GM12878 (cell line): ENCODE data around the gene AP4B1. TPM values are rescaled to one million over a fixed set of nuclear protein-coding genes. Genes with fewer than 3 reads are reported as not detected.

Source experiments
- ATAC-seq: fragments of 200-7000 bp; cut with Tn5 transposase; 3 replicates; pipeline ENCODE4 v1.9.1; 2020; ENCODE audit warnings: mild to moderate bottlenecking, moderate library complexity
- BruUV-seq: library from RNA; stranded (reverse); fragments of 400-500 nt; replicated peaks from 2 replicates; lab custom pipeline; 2021; lab: Mats Ljungman, UMichigan
- CTCF ChIA-PET: fragments of 300-600 bp; sonication (Branson Sonifier 250); formaldehyde crosslinking; extraction: SDS; loops from one replicate; lab custom pipeline; 2021; ENCODE audit warnings: inconsistent platforms; lab: Yijun Ruan, JAX
- POLR2A ChIA-PET: fragments of 350-600 bp; formaldehyde crosslinking; extraction: SDS; loops from one replicate; lab custom pipeline; 2021; ENCODE audit warnings: inconsistent platforms; lab: Charles Lee
- RAD21 ChIA-PET: fragments of 300-600 bp; sonication (Branson Sonifier 250); formaldehyde crosslinking; loops from one replicate; lab custom pipeline; 2023; ENCODE audit warnings: antibody characterized with exemption; ENCODE audit not compliant: unreplicated experiment; lab: Charles Lee
- SMC1A ChIA-PET: fragments of 300-600 bp; sonication (Branson Sonifier 250); formaldehyde crosslinking; loops from one replicate; lab custom pipeline; 2023; ENCODE audit not compliant: unreplicated experiment, uncharacterized antibody; lab: Charles Lee
- DNase-seq: peaks from one replicate; pipeline ENCODE4 v3.0.0-alpha.2; 2011; ENCODE audit warnings: low read depth, low spot score
- FAIRE-seq: peaks from 3 replicates; lab custom pipeline; 2011; peaks lifted over from hg19 to GRCh38; lab: Jason Lieb, UNC
- H2AFZ ChIP-seq: 2 replicates; pipeline ENCODE4 v1.6.0; 2011; ENCODE audit warnings: low read depth, low read length, control low read depth; ENCODE audit not compliant: control insufficient read depth
- H3K27ac ChIP-seq: 2 replicates; pipeline ENCODE4 v1.5.1; 2011; ENCODE audit warnings: control low read depth; ENCODE audit not compliant: control insufficient read depth, insufficient read depth
- H3K27me3 ChIP-seq, 2 experiments: replicated peaks in 1 of 2; 2 replicates each; pipeline versions ENCODE4 v1.6.0 to v1.6.1; 2011; ENCODE audit warnings: low read length in 1 of 2; ENCODE audit not compliant: control insufficient read depth in 2 of 2, insufficient read depth in 2 of 2
- H3K36me3 ChIP-seq, 2 experiments: 2 replicates each; pipeline ENCODE4 v1.5.1; 2011; ENCODE audit warnings: low read length in 1 of 2; ENCODE audit not compliant: control insufficient read depth in 2 of 2, insufficient read depth in 2 of 2
- H3K4me1 ChIP-seq: 2 replicates; pipeline ENCODE4 v1.6.1; 2011; ENCODE audit warnings: mild to moderate bottlenecking, low read length, moderate library complexity, mixed read lengths; ENCODE audit not compliant: control insufficient read depth, insufficient read depth
- H3K4me2 ChIP-seq: 2 replicates; pipeline ENCODE4 v1.6.0; 2011; ENCODE audit warnings: control low read depth; ENCODE audit not compliant: control insufficient read depth, insufficient read depth
- H3K4me3 ChIP-seq: fragments of 200-600 bp; sonication (generic); 2 replicates; pipeline ENCODE4 v1.5.1; 2016
- H3K79me2 ChIP-seq: 2 replicates; pipeline ENCODE4 v1.6.0; 2011; ENCODE audit warnings: low read length; ENCODE audit not compliant: control insufficient read depth, insufficient read depth
- H3K9ac ChIP-seq: 2 replicates; pipeline ENCODE4 v1.8.0; 2011; ENCODE audit warnings: low read length, control low read depth, mixed read lengths; ENCODE audit not compliant: control insufficient read depth, insufficient read depth
- H3K9me3 ChIP-seq: replicated peaks from 3 replicates; pipeline ENCODE4 v1.5.1; 2011; ENCODE audit warnings: mild to moderate bottlenecking, low read length; ENCODE audit not compliant: control insufficient read depth, insufficient read depth
- H4K20me1 ChIP-seq: 2 replicates; pipeline ENCODE4 v1.6.0; 2011; ENCODE audit not compliant: control insufficient read depth, insufficient read depth
- BACH1 ChIP-seq: fragments of 450-650 bp; IDR thresholded peaks from 2 replicates; pipeline ENCODE4 v1.6.1; 2017; ENCODE audit warnings: mild to moderate bottlenecking, borderline replicate concordance
- CBFB ChIP-seq: IDR thresholded peaks from 2 replicates; pipeline ENCODE4 v1.6.1; 2016; ENCODE audit warnings: antibody characterized with exemption, low read depth
- CBX3 ChIP-seq: fragments of 200-600 bp; sonication (generic); IDR thresholded peaks from 2 replicates; pipeline ENCODE4 v1.6.1; 2016; ENCODE audit warnings: low read depth, borderline replicate concordance
- CEBPB ChIP-seq, 2 experiments: fragments of 150-350 bp in 1 of 2; IDR thresholded peaks; 2 replicates each; pipeline ENCODE4 v1.6.1; 2012 to 2014; ENCODE audit warnings: low read depth in 2 of 2, low read length in 2 of 2, borderline replicate concordance in 1 of 2, inconsistent platforms in 1 of 2
- EP300 ChIP-seq, 2 experiments: fragments of 150-350 bp in 1 of 2; IDR thresholded peaks; 2 replicates each; pipeline ENCODE4 v1.6.1; 2011 to 2012; ENCODE audit warnings: low read depth in 2 of 2, low read length in 2 of 2, borderline replicate concordance in 1 of 2, improper control_type of control experiment in 1 of 2, inconsistent platforms in 1 of 2; ENCODE audit not compliant: control insufficient read depth in 1 of 2
- GABPA ChIP-seq: IDR thresholded peaks from 2 replicates; pipeline ENCODE4 v1.6.1; 2014; ENCODE audit warnings: antibody characterized with exemption, low read depth, mild to moderate bottlenecking, inconsistent platforms
- KDM1A ChIP-seq: fragments of 200-600 bp; sonication (generic); IDR thresholded peaks from 2 replicates; pipeline ENCODE4 v1.6.1; 2016; ENCODE audit warnings: borderline replicate concordance
- MTA3 ChIP-seq: IDR thresholded peaks from 2 replicates; pipeline ENCODE4 v1.6.1; 2012; ENCODE audit warnings: low read length, inconsistent platforms, borderline replicate concordance
- SIN3A ChIP-seq: IDR thresholded peaks from 2 replicates; pipeline ENCODE4 v1.6.1; 2012; ENCODE audit warnings: low read depth, low read length, improper control_type of control experiment
- STAT3 ChIP-seq: IDR thresholded peaks from 2 replicates; pipeline ENCODE4 v1.6.1; 2011; ENCODE audit warnings: low read depth, low read length, improper control_type of control experiment
- ZNF207 ChIP-seq: fragments of 450-650 bp; IDR thresholded peaks from 2 replicates; pipeline ENCODE4 v1.6.1; 2014; ENCODE audit warnings: antibody characterized with exemption, mild to moderate bottlenecking, borderline replicate concordance
- ZNF384 ChIP-seq: IDR thresholded peaks from 2 replicates; pipeline ENCODE4 v1.6.1; 2012; ENCODE audit warnings: low read depth, mild to moderate bottlenecking, low read length, improper control_type of control experiment, borderline replicate concordance
- WGBS: methylation state at CpG from one replicate; pipeline ENCODE4 v1.1.6; 2016; ENCODE audit warnings: low lambda C conversion rate; ENCODE audit not compliant: insufficient replicate concordance, insufficient coverage; ENCODE audit errors: missing lambda C conversion rate; 5-methylcytosine and 5-hydroxymethylcytosine counted together
- in situ Hi-C: fragments of 300-500 bp; cut with MboI; formaldehyde crosslinking; loops from 9 replicates; pipeline ENCODE4 v1.14.3; 2018; ENCODE audit warnings: mixed read lengths
- intact Hi-C: fragments of 100-400 bp; cut with micrococcal nuclease; formaldehyde crosslinking; loops from one replicate; pipeline ENCODE4 v1.14.2; 2022; ENCODE audit not compliant: unreplicated experiment
- polyA plus RNA-seq, 11 experiments: library from polyadenylated mRNA; depleted of rRNA in 4 of 11; unstranded in 6 of 11; stranded (reverse) in 5 of 11; fragments of >200 nt; fragmentation: Nextera tagmentation in 4 of 11; fragmentation: Illumina TruSeq in 1 of 11; extraction: Ambion mirVana in 4 of 11; extraction: Trizol in 1 of 11; gene quantifications; 1 replicate in 1 of 11; 2 replicates in 10 of 11; pipeline versions ENCODE4 v1.2.1 to v1.2.3, GENCODE V29; 2011 to 2016; ENCODE audit warnings: inconsistent platforms in 2 of 11, missing spikeins in 2 of 11, low read depth in 1 of 11
- total RNA-seq, 4 experiments: library from RNA; depleted of rRNA in 3 of 4; stranded (reverse); fragments of >200 nt in 3 of 4; fragmentation: Illumina TruSeq in 1 of 4; extraction: Trizol in 1 of 4; gene quantifications; 2 replicates each; pipeline versions ENCODE4 v1.2.1 to v1.2.3, GENCODE V29; 2013 to 2021
- TF ChIP-seq, protein P1 (sequence below): fragments of 450-650 bp; IDR thresholded peaks from 2 replicates; pipeline ENCODE4 v1.6.1; 2016; ENCODE audit warnings: mild to moderate bottlenecking, moderate library complexity, borderline replicate concordance

AP4B1 gene
- total and polyA plus RNA-seq, 10 of the 15 experiments (the other 5 are each of a cell fraction or from before 2014, with no cell fraction given) = 27.2 to 61.0 (median 33.0) TPM

- Histone ChIP-seq H4K20me1 (no peaks in the 10 kb centered on the region), H3K4me1 (no peaks in the 10 kb centered on the region), H3K36me3 (peaks cover 6 to 12% of the 10 kb centered on the region in 2 experiments; a peak in 3 of 4 replicates), H3K4me2 (no peak overlapping the region), H3K27ac (no peak overlapping the region), H3K27me3 (no peaks in the 10 kb centered on the region), H3K9ac (no peak overlapping the region), H3K4me3 (no peak overlapping the region), H2AFZ (no peak overlapping the region), H3K79me2 (peaks cover 16% of the 10 kb centered on the region), H3K9me3 (no peaks in the 10 kb centered on the region)
- BruUV-seq = no TSS peak
- POLR2A ChIA-PET = interaction anchor here (0.7 kb wide), 1 partner anchor 29 kb away, joined by 3 read pairs; no protein-coding TSS in a partner anchor
- in situ Hi-C loops (no loop called here), intact Hi-C loops (no loop called here)
- TF ChIP-seq ZNF207 = no peak
- no peak for TF ChIP-seq BACH1
- no peak for TF ChIP-seq GABPA
- no peak for TF ChIP-seq CBFB
- no peak for DNase-seq
- FAIRE-seq = no peak
- CTCF ChIA-PET = interaction anchor here (1.1 to 2.2 kb wide), 3 partner anchors 10 to 63 kb away, joined by 4 to 12 read pairs (median 5); no protein-coding TSS in a partner anchor
- SMC1A ChIA-PET = interaction anchor here (1.0 to 7.9 kb wide), 9 partner anchors 9 to 42 kb away, joined by 3 to 205 read pairs (median 5); partner anchors contain the start of gene BCL2L15
- ATAC-seq = no peak
- RAD21 ChIA-PET = interaction anchor here (1.5 to 4.6 kb wide), 2 partner anchors 40 to 63 kb away, joined by 4 to 19 read pairs; no protein-coding TSS in a partner anchor
Measured at GRCh38 chr1:113899111-113899510, 5.5 kb downstream of the AP4B1 start.

DNA sequence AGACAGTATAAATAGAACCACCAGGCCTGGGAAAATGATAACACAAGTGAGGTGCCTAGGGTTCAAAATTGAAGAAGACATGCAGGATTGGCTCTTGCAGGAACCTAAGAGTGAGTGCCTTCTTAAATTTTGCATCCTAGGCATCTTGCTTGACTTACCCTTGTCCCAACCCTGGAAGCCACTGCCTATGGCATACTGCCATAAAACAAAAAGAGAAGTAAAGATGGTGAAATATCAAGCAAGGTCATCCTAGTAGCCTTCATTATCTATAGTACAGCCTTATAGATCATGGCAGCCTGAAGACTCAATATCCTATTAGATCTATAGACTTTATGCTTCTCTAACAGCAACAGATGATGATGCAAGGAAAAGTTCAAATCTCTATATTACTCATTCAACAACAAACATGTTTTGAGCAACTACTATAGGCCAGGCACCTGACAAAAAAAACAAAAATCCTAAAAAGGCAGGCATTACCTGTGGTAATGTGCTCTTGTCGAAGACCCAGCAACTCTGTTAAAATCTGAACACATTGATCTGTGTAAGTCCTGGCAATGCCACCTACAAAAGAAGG, 6.3 kb downstream of the AP4B1 start:
- Histone ChIP-seq H3K79me2 (peaks cover 9% of the 10 kb centered on the region), H3K9me3 (no peaks in the 10 kb centered on the region), H2AFZ (no peak overlapping the region), H4K20me1 (no peaks in the 10 kb centered on the region), H3K36me3 (peaks cover 6 to 12% of the 10 kb centered on the region in 2 experiments; a peak in 3 of 4 replicates), H3K27ac (no peak overlapping the region), H3K4me3 (no peak overlapping the region), H3K4me1 (no peaks in the 10 kb centered on the region), H3K4me2 (no peak overlapping the region), H3K9ac (no peak overlapping the region), H3K27me3 (no peaks in the 10 kb centered on the region)
- ChIA-PET POLR2A (no interaction called here), RAD21 (interaction anchor here (1.5 to 4.6 kb wide), 2 partner anchors 39 to 63 kb away, joined by 4 to 19 read pairs; no protein-coding TSS in a partner anchor), CTCF (interaction anchor here (1.1 to 2.2 kb wide), 4 partner anchors 9 to 63 kb away, joined by 4 to 12 read pairs (median 5); no protein-coding TSS in a partner anchor), SMC1A (interaction anchor here (1.0 to 3.1 kb wide), 10 partner anchors 8 to 104 kb away, joined by 3 to 12 read pairs (median 4); partner anchors contain the start of gene BCL2L15)
- ATAC-seq (no peak; the same call in 2 of the 3 replicates), DNase-seq (no peak), FAIRE-seq (no peak)
- WGBS = 95% methylated on average over 1 of the region's 1 CpG
- BruUV-seq = no TSS peak
- in situ Hi-C loops = no loop called here
- intact Hi-C loops = no loop called here
- TF ChIP-seq CEBPB (IDR thresholded peaks at IDR 0.05; ENCODE audit: borderline replicate concordance in 1 of 2, low read depth in 2 of 2, low read length in 2 of 2) (no peak), MTA3 (no peak), STAT3 (no peak), KDM1A (no peak), SIN3A (no peak), ZNF384 (no peak), CBX3 (no peak), EP300 (IDR thresholded peaks at IDR 0.05; ENCODE audit: borderline replicate concordance in 1 of 2, control insufficient read depth in 1 of 2, low read depth in 2 of 2, low read length in 2 of 2) (no peak)
- TF ChIP-seq, protein P1, sequence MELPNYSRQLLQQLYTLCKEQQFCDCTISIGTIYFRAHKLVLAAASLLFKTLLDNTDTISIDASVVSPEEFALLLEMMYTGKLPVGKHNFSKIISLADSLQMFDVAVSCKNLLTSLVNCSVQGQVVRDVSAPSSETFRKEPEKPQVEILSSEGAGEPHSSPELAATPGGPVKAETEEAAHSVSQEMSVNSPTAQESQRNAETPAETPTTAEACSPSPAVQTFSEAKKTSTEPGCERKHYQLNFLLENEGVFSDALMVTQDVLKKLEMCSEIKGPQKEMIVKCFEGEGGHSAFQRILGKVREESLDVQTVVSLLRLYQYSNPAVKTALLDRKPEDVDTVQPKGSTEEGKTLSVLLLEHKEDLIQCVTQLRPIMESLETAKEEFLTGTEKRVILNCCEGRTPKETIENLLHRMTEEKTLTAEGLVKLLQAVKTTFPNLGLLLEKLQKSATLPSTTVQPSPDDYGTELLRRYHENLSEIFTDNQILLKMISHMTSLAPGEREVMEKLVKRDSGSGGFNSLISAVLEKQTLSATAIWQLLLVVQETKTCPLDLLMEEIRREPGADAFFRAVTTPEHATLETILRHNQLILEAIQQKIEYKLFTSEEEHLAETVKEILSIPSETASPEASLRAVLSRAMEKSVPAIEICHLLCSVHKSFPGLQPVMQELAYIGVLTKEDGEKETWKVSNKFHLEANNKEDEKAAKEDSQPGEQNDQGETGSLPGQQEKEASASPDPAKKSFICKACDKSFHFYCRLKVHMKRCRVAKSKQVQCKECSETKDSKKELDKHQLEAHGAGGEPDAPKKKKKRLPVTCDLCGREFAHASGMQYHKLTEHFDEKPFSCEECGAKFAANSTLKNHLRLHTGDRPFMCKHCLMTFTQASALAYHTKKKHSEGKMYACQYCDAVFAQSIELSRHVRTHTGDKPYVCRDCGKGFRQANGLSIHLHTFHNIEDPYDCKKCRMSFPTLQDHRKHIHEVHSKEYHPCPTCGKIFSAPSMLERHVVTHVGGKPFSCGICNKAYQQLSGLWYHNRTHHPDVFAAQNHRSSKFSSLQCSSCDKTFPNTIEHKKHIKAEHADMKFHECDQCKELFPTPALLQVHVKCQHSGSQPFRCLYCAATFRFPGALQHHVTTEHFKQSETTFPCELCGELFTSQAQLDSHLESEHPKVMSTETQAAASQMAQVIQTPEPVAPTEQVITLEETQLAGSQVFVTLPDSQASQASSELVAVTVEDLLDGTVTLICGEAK = no peak
